ENCODE results near the gene MATN1. TPM values are rescaled to one million over a fixed set of nuclear protein-coding genes. Genes with fewer than 3 reads are reported as not detected.

Gene MATN1
- total and polyA plus RNA-seq, 4 donors: 0.19 TPM; not detected in 3

GRCh38 chr1:30738715-30739559 is 15.6 kb upstream of the MATN1 start:
- Histone ChIP-seq H3K27ac (ENCODE audit: low read depth in 1 of 2, low read length in 2 of 2) (no peak overlapping the region), H3K9me3 (ENCODE audit: control insufficient read depth in 4 of 4, low read length in 3 of 4) (no peaks in the 10 kb centered on the region), H3K4me1 (ENCODE audit: control insufficient read depth in 4 of 4, insufficient read depth in 4 of 4, low read length in 3 of 4) (peaks cover 0 to 2% (median 0%) of the 10 kb centered on the region in 4 donors), H3K9ac (ENCODE audit: low read depth in 1 of 2, low read length in 2 of 2) (no peak overlapping the region), H3K36me3 (ENCODE audit: control insufficient read depth in 4 of 4, insufficient read depth in 3 of 4, low read depth in 1 of 4, low read length in 3 of 4) (peaks cover 1 to 22% (median 10%) of the 10 kb centered on the region in 4 donors), H3K4me3 (ENCODE audit: low read depth in 1 of 3, low read length in 3 of 3) (no peak overlapping the region), H3K27me3 (ENCODE audit: control insufficient read depth in 4 of 4, insufficient read depth in 4 of 4, low read length in 3 of 4) (no peaks in the 10 kb centered on the region)
- DNase-seq (ENCODE audit: low spot score): no peak
- TF ChIP-seq REST (IDR thresholded peaks at IDR 0.05): no peak
- TF ChIP-seq SP1 (IDR thresholded peaks at IDR 0.05): no peak
- no peak for TF ChIP-seq YY1 (IDR thresholded peaks at IDR 0.05)
- no peak for TF ChIP-seq FOXA1 (IDR thresholded peaks at IDR 0.05)
- WGBS: 93% methylated on average over 10 of the region's 10 CpGs

GRCh38 chr1:30738040-30738714 is 14.8 kb upstream of the MATN1 start:
- WGBS: 80% methylated on average over 5 of the region's 5 CpGs
- Histone ChIP-seq H3K4me1 (ENCODE audit: control insufficient read depth in 4 of 4, insufficient read depth in 4 of 4, low read length in 3 of 4) (peaks cover 0 to 2% (median 0%) of the 10 kb centered on the region in 4 donors), H3K27ac (ENCODE audit: low read depth in 1 of 2, low read length in 2 of 2) (no peak overlapping the region)

More at GRCh38 chr1:30738040-30738714, 14.8 kb upstream of the MATN1 start:
- TF ChIP-seq NR2F2 (IDR thresholded peaks at IDR 0.05): no peak
- TF ChIP-seq JUND (IDR thresholded peaks at IDR 0.05): no peak
- TF ChIP-seq HNF4G (IDR thresholded peaks at IDR 0.05): no peak
- TF ChIP-seq RAD21 (IDR thresholded peaks at IDR 0.05): no peak
- TF ChIP-seq RXRA (IDR thresholded peaks at IDR 0.05): no peak
- no peak for TF ChIP-seq YY1 (IDR thresholded peaks at IDR 0.05)
- no peak for TF ChIP-seq REST (IDR thresholded peaks at IDR 0.05)
- no peak for DNase-seq (ENCODE audit: low spot score)
- H3K4me3 ChIP-seq (ENCODE audit: low read depth in 1 of 3, low read length in 3 of 3): no peak overlapping the region
- H3K27me3 ChIP-seq (ENCODE audit: control insufficient read depth in 4 of 4, insufficient read depth in 4 of 4, low read length in 3 of 4): no peaks in the 10 kb centered on the region
- peaks cover 3 to 22% (median 11%) of the 10 kb centered on the region in 4 donors for H3K36me3 ChIP-seq (ENCODE audit: control insufficient read depth in 4 of 4, insufficient read depth in 3 of 4, low read depth in 1 of 4, low read length in 3 of 4)
- H3K9ac ChIP-seq (ENCODE audit: low read depth in 1 of 2, low read length in 2 of 2): no peak overlapping the region
- H3K9me3 ChIP-seq (ENCODE audit: control insufficient read depth in 4 of 4, low read length in 3 of 4): no peaks in the 10 kb centered on the region
